ENCODE data around the gene FILIP1L. TPM values are rescaled to one million over a fixed set of nuclear protein-coding genes. Genes with fewer than 3 reads are reported as not detected.

The FILIP1L gene
- total RNA-seq, 1 experiment from 2014 or later, result 15.5 TPM

GRCh38 chr3:100002599-100003350 is 111.5 kb downstream of the FILIP1L start:
- POLR2A ChIA-PET, result interaction anchor here (1.1 kb wide), 1 partner anchor 258 kb away, joined by 4 read pairs; no protein-coding TSS in a partner anchor
- CTCF ChIA-PET, result interaction anchor here (0.7 to 1.3 kb wide), 2 partner anchors 171 to 251 kb away, joined by 3 to 7 read pairs; no protein-coding TSS in a partner anchor
- Histone ChIP-seq H3K4me3 (ENCODE audit: low read depth, low read length) (no peak overlapping the region), H3K9me3 (no peaks in the 10 kb centered on the region), H3K36me3 (ENCODE audit: control insufficient read depth, insufficient read depth, low read length) (no peaks in the 10 kb centered on the region), H3K27me3 (replicated peaks; ENCODE audit: control insufficient read depth, insufficient read depth, low read length) (no peaks in the 10 kb centered on the region), H3K4me1 (peaks cover 44% of the 10 kb centered on the region)
- DNase-seq, result peak; percentile 81 to 85
- no peaks in the 10 kb centered on the region for H3K9me3 Mint-ChIP-seq (ENCODE audit: unreplicated experiment)
- H3K4me3 Mint-ChIP-seq (ENCODE audit: unreplicated experiment), result no peak overlapping the region
- H3K4me1 Mint-ChIP-seq (ENCODE audit: low read depth, unreplicated experiment), result peaks cover 42% of the 10 kb centered on the region
- intact Hi-C loops (cut with micrococcal nuclease; ENCODE audit: unreplicated experiment), result loop anchor here (1.0 to 2.0 kb wide), 3 partner anchors 22 to 71 kb away; no protein-coding TSS in a partner anchor
- no peaks in the 10 kb centered on the region for H3K27me3 Mint-ChIP-seq (ENCODE audit: insufficient read depth, unreplicated experiment)
- BruUV-seq (replicated peaks), result no TSS peak
- peak overlapping the region; percentile 84 for H3K27ac Mint-ChIP-seq (ENCODE audit: unreplicated experiment)
- TF ChIP-seq CTCF (IDR thresholded peaks at IDR 0.05; ENCODE audit: insufficient read depth in 1 of 2, low read depth in 1 of 2, low read length in 1 of 2, severe bottlenecking in 1 of 2, unreplicated experiment in 1 of 2), result no peak
- no peaks in the 10 kb centered on the region for H3K36me3 Mint-ChIP-seq (ENCODE audit: insufficient read depth, unreplicated experiment)

GRCh38 chr3:100001526-100002270 is 112.6 kb downstream of the FILIP1L start:
- no peak overlapping the region for H3K4me3 ChIP-seq (ENCODE audit: low read depth, low read length)
- H3K4me1 ChIP-seq, result peaks cover 40% of the 10 kb centered on the region
- Mint-ChIP-seq H3K4me3 (ENCODE audit: unreplicated experiment) (no peak overlapping the region), H3K9me3 (ENCODE audit: unreplicated experiment) (peaks cover 2% of the 10 kb centered on the region), H3K36me3 (ENCODE audit: insufficient read depth, unreplicated experiment) (no peaks in the 10 kb centered on the region), H3K27me3 (ENCODE audit: insufficient read depth, unreplicated experiment) (no peaks in the 10 kb centered on the region), H3K4me1 (ENCODE audit: low read depth, unreplicated experiment) (peaks cover 35% of the 10 kb centered on the region), H3K27ac (ENCODE audit: unreplicated experiment) (peak overlapping the region; percentile 84)
- ChIA-PET CTCF (no interaction called here), POLR2A (no interaction called here)
- BruUV-seq (replicated peaks), result no TSS peak
- DNase-seq, result no peak
- intact Hi-C loops (cut with micrococcal nuclease; ENCODE audit: unreplicated experiment), result loop anchor here (2.0 kb wide), 2 partner anchors 23 to 33 kb away; no protein-coding TSS in a partner anchor
- no peaks in the 10 kb centered on the region for H3K36me3 ChIP-seq (ENCODE audit: control insufficient read depth, insufficient read depth, low read length)
- no peaks in the 10 kb centered on the region for H3K27me3 ChIP-seq (replicated peaks; ENCODE audit: control insufficient read depth, insufficient read depth, low read length)
- no peaks in the 10 kb centered on the region for H3K9me3 ChIP-seq
- TF ChIP-seq CTCF (IDR thresholded peaks at IDR 0.05; ENCODE audit: insufficient read depth in 1 of 2, low read depth in 1 of 2, low read length in 1 of 2, severe bottlenecking in 1 of 2, unreplicated experiment in 1 of 2), result no peak

GRCh38 chr3:100001083-100001482 is 113.2 kb downstream of the FILIP1L start:
- H3K27ac Mint-ChIP-seq (ENCODE audit: unreplicated experiment), result no peak overlapping the region

More at GRCh38 chr3:100001083-100001482, 113.2 kb downstream of the FILIP1L start:
- POLR2A ChIA-PET, result no interaction called here
- no peaks in the 10 kb centered on the region for H3K27me3 Mint-ChIP-seq (ENCODE audit: insufficient read depth, unreplicated experiment)
- H3K4me3 ChIP-seq (ENCODE audit: low read depth, low read length), result no peak overlapping the region
- no peaks in the 10 kb centered on the region for H3K9me3 ChIP-seq
- BruUV-seq (replicated peaks), result no TSS peak
- peaks cover 34% of the 10 kb centered on the region for H3K4me1 ChIP-seq
- H3K9me3 Mint-ChIP-seq (ENCODE audit: unreplicated experiment), result peaks cover 8% of the 10 kb centered on the region
- no peaks in the 10 kb centered on the region for H3K27me3 ChIP-seq (replicated peaks; ENCODE audit: control insufficient read depth, insufficient read depth, low read length)
- DNase-seq, result no peak
- no peak overlapping the region for H3K4me3 Mint-ChIP-seq (ENCODE audit: unreplicated experiment)
- H3K36me3 Mint-ChIP-seq (ENCODE audit: insufficient read depth, unreplicated experiment), result no peaks in the 10 kb centered on the region
- intact Hi-C loops (cut with micrococcal nuclease; ENCODE audit: unreplicated experiment), result no loop called here
- CTCF ChIA-PET, result no interaction called here
- peaks cover 30% of the 10 kb centered on the region for H3K4me1 Mint-ChIP-seq (ENCODE audit: low read depth, unreplicated experiment)
- H3K36me3 ChIP-seq (ENCODE audit: control insufficient read depth, insufficient read depth, low read length), result no peaks in the 10 kb centered on the region
- no peak for TF ChIP-seq CTCF (IDR thresholded peaks at IDR 0.05; ENCODE audit: insufficient read depth in 1 of 2, low read depth in 1 of 2, low read length in 1 of 2, severe bottlenecking in 1 of 2, unreplicated experiment in 1 of 2)
